ENCODE results near the gene TGM4. TPM values are rescaled to one million over a fixed set of nuclear protein-coding genes. Genes with fewer than 3 reads are reported as not detected.

Gene TGM4
- total and polyA plus RNA-seq, 2 experiments from 2014 or later, result not detected

DNA sequence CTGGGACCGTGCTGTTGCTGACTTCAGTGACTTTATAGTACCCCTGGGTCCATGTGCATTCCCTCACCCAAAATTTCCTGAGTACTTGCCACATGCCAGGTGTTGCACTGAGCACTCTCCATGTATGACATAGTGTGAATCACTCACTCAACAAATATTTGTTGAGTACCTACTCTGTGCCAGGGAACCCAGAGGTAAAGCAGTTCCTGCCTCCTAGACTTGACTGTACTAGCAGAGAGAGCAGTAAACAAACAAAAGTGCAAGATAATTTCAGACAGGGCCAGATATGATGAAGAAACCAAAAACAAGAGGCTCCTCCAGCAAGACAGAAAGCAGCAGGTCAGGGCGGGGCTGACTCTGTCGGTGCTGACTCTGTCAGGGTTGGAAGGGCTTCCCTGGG lies 12.2 kb downstream of the TGM4 start (continued):
- TF ChIP-seq, protein P1, sequence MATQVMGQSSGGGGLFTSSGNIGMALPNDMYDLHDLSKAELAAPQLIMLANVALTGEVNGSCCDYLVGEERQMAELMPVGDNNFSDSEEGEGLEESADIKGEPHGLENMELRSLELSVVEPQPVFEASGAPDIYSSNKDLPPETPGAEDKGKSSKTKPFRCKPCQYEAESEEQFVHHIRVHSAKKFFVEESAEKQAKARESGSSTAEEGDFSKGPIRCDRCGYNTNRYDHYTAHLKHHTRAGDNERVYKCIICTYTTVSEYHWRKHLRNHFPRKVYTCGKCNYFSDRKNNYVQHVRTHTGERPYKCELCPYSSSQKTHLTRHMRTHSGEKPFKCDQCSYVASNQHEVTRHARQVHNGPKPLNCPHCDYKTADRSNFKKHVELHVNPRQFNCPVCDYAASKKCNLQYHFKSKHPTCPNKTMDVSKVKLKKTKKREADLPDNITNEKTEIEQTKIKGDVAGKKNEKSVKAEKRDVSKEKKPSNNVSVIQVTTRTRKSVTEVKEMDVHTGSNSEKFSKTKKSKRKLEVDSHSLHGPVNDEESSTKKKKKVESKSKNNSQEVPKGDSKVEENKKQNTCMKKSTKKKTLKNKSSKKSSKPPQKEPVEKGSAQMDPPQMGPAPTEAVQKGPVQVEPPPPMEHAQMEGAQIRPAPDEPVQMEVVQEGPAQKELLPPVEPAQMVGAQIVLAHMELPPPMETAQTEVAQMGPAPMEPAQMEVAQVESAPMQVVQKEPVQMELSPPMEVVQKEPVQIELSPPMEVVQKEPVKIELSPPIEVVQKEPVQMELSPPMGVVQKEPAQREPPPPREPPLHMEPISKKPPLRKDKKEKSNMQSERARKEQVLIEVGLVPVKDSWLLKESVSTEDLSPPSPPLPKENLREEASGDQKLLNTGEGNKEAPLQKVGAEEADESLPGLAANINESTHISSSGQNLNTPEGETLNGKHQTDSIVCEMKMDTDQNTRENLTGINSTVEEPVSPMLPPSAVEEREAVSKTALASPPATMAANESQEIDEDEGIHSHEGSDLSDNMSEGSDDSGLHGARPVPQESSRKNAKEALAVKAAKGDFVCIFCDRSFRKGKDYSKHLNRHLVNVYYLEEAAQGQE (IDR thresholded peaks at IDR 0.05; ENCODE audit: unreplicated experiment), result no peak
- TF ChIP-seq EZH2 (IDR thresholded peaks at IDR 0.05; ENCODE audit: low read depth, unreplicated experiment), result no peak
- no peak for TF ChIP-seq CREB1 (CRISPR knock-in tag; IDR thresholded peaks at IDR 0.05; ENCODE audit: low read depth)
- no peak for TF ChIP-seq ZNF331 (CRISPR knock-in tag; IDR thresholded peaks at IDR 0.05; ENCODE audit: low read depth)
- TF ChIP-seq, protein P2, sequence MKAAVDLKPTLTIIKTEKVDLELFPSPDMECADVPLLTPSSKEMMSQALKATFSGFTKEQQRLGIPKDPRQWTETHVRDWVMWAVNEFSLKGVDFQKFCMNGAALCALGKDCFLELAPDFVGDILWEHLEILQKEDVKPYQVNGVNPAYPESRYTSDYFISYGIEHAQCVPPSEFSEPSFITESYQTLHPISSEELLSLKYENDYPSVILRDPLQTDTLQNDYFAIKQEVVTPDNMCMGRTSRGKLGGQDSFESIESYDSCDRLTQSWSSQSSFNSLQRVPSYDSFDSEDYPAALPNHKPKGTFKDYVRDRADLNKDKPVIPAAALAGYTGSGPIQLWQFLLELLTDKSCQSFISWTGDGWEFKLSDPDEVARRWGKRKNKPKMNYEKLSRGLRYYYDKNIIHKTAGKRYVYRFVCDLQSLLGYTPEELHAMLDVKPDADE (IDR thresholded peaks at IDR 0.05), result no peak
- TF ChIP-seq POLR2AphosphoS5 (IDR thresholded peaks at IDR 0.05; ENCODE audit: low read depth), result no peak

DNA sequence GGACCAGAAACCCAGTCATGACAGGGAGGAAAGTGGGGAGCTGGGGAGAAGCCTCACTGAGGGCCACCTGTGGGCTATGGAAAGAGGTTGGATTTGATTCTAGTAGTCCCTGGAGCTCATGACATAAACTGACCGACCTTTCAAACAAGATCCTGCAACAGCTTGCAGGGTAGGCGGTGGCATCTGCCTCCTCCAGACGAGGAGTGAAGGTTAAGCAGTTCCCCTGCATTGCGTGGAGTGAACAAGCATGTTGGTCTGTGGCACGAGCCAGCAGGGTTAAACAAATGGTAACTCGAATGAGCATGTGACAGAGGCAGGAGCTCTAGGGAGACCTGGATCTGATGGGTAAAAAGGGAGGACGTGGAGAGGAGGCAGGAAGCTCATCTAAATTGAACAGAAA lies 12.7 kb downstream of the TGM4 start:
- ATAC-seq, result no peak
- H3K4me3 ChIP-seq, result no peak overlapping the region
- no peaks in the 10 kb centered on the region for H3K79me2 ChIP-seq (replicated peaks; ENCODE audit: insufficient read depth)
- Mint-ChIP-seq H3K27ac (no peak overlapping the region), H3K27me3 (ENCODE audit: insufficient read depth, low read depth, poor library complexity) (peaks cover 5% of the 10 kb centered on the region), H3K4me1 (peaks cover 24% of the 10 kb centered on the region), H3K36me3 (ENCODE audit: low read depth) (no peaks in the 10 kb centered on the region), H3K4me3 (no peak overlapping the region), H3K9me3 (peaks cover 9% of the 10 kb centered on the region)
- no peak overlapping the region for H3K4me2 ChIP-seq
- H2AFZ ChIP-seq, result no peak overlapping the region
- H3K36me3 ChIP-seq (ENCODE audit: insufficient read depth), result no peaks in the 10 kb centered on the region
- H4K20me1 ChIP-seq (replicated peaks; ENCODE audit: insufficient read depth), result no peaks in the 10 kb centered on the region
- H3K4me1 ChIP-seq (ENCODE audit: insufficient read depth), result peaks cover 9% of the 10 kb centered on the region
- TF ChIP-seq POLR2AphosphoS5 (IDR thresholded peaks at IDR 0.05; ENCODE audit: low read depth), result no peak
- TF ChIP-seq, protein P3, sequence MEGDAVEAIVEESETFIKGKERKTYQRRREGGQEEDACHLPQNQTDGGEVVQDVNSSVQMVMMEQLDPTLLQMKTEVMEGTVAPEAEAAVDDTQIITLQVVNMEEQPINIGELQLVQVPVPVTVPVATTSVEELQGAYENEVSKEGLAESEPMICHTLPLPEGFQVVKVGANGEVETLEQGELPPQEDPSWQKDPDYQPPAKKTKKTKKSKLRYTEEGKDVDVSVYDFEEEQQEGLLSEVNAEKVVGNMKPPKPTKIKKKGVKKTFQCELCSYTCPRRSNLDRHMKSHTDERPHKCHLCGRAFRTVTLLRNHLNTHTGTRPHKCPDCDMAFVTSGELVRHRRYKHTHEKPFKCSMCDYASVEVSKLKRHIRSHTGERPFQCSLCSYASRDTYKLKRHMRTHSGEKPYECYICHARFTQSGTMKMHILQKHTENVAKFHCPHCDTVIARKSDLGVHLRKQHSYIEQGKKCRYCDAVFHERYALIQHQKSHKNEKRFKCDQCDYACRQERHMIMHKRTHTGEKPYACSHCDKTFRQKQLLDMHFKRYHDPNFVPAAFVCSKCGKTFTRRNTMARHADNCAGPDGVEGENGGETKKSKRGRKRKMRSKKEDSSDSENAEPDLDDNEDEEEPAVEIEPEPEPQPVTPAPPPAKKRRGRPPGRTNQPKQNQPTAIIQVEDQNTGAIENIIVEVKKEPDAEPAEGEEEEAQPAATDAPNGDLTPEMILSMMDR (conservative IDR thresholded peaks at IDR 0.05; ENCODE audit: low read depth in 2 of 2), result no peak
- no peak for TF ChIP-seq NANOG (IDR thresholded peaks at IDR 0.05; ENCODE audit: borderline replicate concordance)
- TF ChIP-seq JUNB (IDR thresholded peaks at IDR 0.05; ENCODE audit: unreplicated experiment), result no peak
- TF ChIP-seq ZNF114 (CRISPR knock-in tag; IDR thresholded peaks at IDR 0.05), result no peak
- TF ChIP-seq, protein P1 (IDR thresholded peaks at IDR 0.05; ENCODE audit: unreplicated experiment), result no peak
- TF ChIP-seq EZH2phosphoT487 (IDR thresholded peaks at IDR 0.05; ENCODE audit: unreplicated experiment), result no peak
- H3K27ac ChIP-seq (ENCODE audit: low read depth), result no peak overlapping the region
- H3K9me2 ChIP-seq (ENCODE audit: insufficient read depth), result peaks cover 10% of the 10 kb centered on the region
- DNase-seq (ENCODE audit: low spot score), result no peak
- no peaks in the 10 kb centered on the region for H3K27me3 ChIP-seq (ENCODE audit: insufficient read depth)
- no peaks in the 10 kb centered on the region for H3F3A ChIP-seq (replicated peaks; ENCODE audit: low read depth)
